Ureter (tissue), 1 donor: Measurements from ENCODE around the gene IFRD2. TPM values are rescaled to one million over a fixed set of nuclear protein-coding genes. Genes with fewer than 3 reads are reported as not detected.
"Not testable (repeated sequence)": the region's sequence is repeated elsewhere in the genome, so short reads cannot be mapped to it uniquely, and the experiment has no call there.

Source experiments
- DNase-seq: peaks from one replicate; pipeline ENCODE4 v3.0.0-alpha.2; 2020; ENCODE audit warnings: low spot score
- total RNA-seq: library from RNA; stranded (reverse); gene quantifications from one replicate; pipeline ENCODE4 v1.2.4, GENCODE V29; 2023
- donor health status: DM: yes; HTN: yes; CAD: no.

IFRD2 gene
- total RNA-seq, 1 donor from 2014 or later: 104 TPM

DNA sequence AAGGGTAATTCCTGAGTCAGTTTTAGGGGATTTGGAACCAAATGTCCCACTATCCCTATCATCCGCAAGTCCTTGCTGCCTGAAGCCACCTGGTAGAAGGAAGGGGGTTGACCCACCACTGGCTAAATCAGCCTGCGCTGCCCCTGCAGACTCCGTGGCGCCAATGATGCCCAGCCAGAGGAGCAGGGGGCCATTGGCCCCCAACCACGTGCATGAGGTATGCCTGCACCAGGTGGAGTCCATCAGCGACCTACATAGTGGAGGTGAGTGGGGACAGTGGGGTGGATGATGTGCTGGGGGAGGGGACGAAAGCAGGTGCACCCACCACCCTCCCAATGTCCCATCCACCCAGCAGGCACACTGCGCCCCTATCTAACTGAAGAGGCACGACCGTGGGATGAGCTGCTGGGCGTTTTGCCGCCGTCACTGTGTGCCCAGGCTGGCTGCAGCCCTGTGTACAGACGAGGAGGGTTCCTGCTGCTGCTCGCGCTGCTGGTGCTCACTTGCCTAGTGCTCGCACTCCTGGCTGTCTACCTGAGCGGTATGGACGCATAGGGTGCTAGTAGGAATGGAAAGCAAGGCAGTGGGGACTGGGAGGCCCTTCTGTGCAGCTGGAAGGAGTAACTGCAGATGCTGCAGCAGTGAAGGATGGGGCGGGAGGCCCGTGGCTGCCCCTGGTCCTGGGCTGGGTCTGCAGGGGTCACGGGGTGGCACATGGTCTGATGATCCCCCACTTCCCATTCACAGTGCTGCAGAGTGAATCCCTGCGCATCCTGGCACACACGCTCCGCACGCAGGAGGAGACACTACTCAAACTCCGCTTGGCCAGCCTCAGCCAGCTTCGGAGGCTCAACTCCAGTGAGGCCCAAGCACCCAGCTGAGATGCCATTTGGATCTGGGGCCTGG lies 5.7 kb downstream of the IFRD2 start:
- DNase-seq: no peak

DNA sequence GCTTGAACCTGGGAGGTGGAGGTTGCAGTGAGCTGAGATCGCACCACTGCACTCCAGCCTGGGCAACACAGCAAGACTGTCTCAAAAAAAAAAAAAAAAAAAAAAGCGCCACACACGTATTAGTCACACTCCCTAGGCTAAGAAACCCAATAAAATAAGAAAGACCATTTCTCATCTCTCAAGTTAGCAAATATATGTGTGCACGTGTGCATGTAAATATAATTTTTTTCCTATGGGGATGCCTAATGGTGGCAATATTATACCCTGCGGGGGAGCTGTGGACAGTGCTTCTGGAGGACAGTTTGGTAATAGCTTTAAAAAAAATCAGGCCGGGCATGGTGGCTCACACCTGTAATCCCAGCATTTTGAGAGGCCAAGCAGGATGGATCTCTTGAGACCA lies 8.1 kb downstream of the IFRD2 start:
- not testable (repeated sequence) for DNase-seq

DNA sequence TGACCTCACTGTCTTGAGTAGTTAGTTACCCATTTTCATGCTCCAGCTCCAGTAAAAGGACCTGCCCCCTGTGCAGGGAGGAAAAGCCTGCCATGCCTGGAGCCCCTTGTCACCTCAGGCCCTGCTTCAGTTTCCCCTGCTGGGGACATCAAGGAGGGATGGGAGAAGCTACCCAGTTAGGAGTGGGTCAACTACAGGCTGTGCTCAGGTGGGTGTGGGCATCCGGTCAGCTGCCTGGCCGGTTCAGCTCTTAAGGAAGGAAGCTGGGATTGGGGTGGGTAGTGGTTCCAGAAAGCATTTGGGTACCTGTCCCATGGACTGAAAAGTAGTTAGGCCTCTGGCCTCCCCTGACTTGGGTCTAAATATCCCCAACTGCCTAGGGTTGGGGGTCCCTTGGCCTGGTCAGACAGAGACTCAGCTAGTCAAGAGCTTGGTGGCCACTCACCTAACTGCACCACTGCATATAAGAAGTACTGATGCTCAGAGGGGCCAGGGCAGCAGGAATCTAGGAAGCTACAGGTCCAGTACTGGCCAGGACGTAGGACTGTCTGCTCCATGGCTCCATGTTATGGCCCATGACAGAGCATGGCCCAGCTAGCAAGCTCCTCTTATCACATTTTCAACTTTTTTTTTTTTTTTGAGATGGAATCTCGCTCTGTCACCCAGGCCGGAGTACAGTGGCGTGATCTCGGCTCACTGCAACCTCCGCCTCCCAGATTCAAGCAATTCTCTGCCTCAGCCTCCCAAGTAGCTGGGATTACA lies 12.8 kb downstream of the IFRD2 start:
- no peak for DNase-seq

DNA sequence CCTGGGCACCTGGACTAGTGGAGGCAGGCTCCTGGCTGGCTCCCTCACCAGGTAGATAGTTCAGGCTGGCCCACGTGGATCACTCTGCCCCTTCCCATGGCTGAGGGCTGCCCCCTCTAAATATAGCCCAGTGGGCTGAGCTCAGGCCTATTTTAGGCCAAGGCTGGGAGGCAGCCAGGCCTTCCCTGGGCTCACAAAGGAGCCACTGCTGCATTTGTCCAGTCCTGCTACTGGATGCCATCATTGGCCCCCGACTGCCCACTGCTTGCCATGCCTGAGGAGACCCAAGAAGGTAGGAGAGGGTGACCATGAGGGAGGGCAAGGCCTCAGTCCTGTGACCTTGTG lies 13.4 kb downstream of the IFRD2 start, which contains the start of gene LSMEM2:
LSMEM2 (plus strand) TSS at position 208 of the 345 bp plus-strand sequence; CDS start at position 235, 27 bp downstream.
- no peak for DNase-seq

DNA sequence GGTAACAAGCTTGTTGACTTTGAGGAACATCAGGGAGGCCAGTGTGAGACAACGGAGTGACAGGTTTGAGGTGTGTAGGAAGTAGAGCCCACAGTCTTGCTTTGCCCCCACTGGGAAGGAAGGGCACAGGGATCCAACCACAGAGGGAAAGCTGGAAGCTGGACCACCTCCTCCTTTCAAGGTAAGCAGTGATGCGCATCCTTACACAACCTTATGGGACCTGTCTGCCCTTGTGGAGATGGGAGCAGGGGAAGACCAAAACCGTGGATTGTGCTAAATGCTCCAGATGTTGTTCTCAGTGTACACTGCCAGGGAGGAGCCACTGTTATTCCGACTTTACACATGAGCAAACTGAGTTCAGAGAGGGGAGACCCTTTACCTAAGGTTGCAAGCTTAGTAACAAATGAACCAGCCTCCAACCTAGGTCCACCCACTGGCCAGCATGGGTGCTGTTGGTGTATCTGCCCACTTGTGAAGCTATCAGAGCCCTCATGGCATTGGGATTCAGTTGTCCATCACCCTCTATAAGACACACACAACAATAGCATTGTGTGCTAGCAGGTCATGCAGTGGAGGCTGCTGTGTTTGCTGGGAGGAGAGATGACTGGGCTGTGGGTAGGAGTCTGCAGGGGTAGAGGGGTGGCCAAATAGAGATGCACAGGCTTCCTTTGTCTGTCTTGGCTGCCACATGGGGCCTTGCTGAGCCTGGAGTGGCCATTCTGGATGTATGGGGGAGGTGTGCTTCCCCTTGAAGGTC lies 13.9 kb downstream of the IFRD2 start:
- no peak for DNase-seq

DNA sequence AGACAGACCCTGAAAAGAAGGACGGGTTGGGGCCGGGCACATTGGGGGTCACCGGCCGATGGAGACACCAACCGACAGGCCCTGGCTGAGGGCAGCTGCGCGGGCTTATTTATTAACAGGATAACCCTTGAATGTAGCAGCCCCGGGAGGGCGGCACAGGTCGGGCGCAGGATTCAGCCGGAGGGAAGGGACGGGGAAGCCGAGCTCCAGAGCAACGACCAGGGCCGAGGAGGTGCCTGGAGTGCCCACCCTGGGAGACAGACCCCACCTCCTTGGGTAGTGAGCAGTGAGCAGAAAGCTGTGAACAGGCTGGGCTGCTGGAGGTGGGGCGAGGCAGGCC lies 15.5 kb downstream of the IFRD2 start:
- DNase-seq: no peak

DNA sequence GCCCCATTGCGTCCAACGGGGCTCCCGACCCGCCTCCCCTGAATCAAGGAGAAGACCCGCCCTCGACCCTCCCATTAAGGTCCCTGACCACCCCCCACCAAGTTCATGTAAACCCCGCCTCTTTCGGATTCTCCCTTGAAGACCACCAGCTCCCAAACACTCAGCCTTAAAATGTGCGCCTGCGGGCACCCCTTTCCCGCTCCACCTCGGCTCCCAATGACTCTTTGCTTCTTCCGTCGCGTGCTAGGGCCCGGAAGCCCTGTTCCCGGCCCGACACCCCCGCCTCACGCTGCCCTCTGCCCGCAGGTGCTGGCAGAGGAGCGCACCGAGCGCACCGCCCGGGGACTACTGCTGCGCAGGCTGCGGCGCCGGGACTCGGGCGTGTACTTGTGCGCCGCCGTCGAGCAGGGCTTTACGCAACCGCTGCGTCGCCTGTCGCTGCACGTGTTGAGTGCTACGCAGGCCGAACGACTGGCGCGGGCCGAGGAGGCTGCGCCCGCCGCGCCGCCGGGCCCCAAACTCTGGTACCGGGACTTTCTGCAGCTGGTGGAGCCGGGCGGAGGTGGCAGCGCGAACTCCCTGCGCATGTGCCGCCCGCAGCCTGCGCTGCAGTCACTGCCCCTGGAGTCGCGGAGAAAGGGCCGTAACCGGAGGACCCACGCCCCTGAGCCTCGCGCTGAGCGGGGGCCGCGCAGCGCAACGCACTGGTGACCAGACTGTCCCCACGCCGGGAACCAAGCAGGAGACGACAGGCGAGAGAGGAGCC lies 16.1 kb downstream of the IFRD2 start:
- no peak for DNase-seq

DNA sequence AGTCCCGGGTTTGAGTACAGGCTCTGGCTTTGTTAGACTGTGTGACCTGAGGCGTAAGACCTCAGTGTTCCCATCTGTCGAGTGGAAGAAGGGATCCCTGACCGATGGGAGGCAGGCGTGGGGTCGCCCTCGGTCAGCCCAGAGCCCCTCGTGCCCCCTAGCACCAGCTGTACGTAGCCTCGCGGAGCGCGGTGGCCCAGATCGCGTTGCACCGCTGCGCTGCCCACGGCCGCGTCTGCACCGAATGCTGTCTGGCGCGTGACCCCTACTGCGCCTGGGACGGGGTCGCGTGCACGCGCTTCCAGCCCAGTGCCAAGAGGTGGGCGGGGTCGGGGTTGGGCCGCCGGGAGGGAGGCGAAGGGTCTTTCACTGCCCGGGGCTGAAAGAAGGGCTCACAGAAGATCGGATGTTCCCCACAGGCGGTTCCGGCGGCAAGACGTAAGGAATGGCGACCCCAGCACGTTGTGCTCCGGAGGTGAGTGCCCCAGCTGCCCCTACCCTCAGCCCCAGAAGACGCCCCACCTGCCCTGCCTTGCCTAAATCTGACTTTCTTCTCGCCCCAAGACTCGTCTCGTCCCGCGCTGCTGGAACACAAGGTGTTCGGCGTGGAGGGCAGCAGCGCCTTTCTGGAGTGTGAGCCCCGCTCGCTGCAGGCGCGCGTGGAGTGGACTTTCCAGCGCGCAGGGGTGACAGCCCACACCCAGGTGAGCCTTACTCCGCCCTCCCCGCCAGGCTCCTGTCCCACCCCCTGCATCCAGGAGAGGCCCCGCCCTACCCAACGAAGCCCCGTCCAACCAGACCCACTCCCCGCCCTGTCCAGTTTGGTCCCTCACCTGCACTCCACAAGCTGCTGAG lies 16.9 kb downstream of the IFRD2 start:
- no peak for DNase-seq

DNA sequence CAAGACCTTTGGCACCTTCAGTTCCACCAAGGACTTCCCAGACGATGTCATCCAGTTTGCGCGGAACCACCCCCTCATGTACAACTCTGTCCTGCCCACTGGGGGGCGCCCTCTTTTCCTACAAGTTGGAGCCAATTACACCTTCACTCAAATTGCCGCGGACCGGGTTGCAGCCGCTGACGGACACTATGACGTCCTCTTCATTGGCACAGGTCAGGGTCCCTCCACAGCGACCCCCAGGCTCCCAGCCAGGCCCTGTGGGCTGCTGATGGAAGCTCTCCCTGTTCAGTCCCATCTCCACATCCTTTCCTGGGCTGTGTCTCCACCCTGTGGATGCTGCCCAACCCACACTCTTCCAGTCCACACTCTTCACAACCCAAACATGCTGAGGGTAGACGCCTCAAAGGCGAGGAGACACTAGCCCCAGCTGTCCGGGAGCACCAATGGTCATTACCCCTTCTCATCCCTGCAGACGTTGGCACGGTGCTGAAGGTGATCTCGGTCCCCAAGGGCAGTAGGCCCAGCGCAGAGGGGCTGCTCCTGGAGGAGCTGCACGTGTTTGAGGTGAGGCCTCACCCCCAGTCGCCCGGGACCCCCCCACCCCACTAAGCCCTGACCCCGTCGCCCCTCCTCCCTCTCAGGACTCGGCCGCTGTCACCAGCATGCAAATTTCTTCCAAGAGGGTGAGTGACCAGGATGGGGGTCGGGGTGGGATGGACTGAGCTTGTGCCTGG lies 17.7 kb downstream of the IFRD2 start:
- DNase-seq: no peak

DNA sequence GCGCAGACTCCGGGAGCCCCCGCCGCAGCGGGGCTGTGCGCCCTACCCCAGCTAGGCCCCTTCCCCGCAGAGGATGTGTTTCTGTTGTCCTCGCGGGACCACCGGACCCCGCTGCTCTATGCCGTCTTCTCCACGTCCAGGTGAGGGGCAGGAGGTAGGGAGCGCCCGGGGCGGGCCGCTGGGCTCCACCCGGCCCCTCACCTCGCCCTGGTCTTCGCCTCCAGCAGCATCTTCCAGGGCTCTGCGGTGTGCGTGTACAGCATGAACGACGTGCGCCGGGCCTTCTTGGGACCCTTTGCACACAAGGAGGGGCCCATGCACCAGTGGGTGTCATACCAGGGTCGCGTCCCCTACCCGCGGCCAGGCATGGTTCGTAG lies 18.6 kb downstream of the IFRD2 start:
- no peak for DNase-seq

DNA sequence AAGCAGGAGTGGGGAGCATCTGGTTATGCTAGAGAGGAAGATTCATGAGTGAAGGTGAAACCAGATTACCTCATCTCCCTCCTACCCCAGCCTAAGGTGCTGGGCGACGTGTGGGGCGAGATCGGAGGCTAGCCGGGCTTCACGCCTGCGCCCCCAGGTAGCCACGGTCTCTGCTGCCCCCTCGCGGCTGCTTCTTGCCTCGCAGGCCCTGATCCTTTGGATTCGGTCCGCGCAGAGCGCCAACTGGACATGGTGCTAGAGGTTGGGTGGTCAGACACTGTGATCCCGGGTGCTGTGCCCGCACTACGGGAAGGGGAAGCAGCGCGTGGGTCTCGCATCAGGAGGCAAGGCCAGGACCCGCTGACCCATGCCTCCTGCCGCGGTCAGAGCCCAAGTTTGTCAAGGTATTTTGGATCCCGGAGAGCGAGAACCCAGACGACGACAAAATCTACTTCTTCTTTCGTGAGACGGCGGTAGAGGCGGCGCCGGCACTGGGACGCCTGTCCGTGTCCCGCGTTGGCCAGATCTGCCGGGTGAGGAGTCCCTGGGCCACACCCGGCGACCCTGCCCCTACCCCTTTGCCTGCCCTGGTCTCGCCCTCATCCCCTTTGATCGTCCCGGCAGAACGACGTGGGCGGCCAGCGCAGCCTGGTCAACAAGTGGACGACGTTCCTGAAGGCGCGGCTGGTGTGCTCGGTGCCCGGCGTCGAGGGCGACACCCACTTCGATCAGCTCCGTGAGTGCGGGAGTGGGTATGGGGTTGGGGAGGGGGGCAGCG lies 19.1 kb downstream of the IFRD2 start:
- peak; percentile 88 for DNase-seq

DNA sequence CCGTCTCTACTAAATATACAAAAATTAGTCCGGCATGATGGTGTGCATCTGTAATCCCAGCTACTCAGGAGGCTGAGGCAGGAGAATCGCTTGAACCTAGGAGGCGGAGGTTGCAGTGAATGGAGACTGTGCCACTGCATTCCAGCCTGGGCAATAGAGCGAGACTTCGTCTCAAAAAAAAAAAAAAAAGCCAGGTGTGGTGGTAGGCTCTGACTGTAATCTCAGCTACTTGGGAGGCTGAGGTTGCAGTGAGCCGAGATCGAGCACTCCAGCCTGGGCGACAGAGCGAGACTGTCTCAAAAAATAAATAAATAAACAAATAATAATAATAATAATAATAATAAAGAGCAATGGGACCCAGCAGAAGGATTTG lies 19.7 kb downstream of the IFRD2 start:
- DNase-seq: not testable (repeated sequence)

DNA sequence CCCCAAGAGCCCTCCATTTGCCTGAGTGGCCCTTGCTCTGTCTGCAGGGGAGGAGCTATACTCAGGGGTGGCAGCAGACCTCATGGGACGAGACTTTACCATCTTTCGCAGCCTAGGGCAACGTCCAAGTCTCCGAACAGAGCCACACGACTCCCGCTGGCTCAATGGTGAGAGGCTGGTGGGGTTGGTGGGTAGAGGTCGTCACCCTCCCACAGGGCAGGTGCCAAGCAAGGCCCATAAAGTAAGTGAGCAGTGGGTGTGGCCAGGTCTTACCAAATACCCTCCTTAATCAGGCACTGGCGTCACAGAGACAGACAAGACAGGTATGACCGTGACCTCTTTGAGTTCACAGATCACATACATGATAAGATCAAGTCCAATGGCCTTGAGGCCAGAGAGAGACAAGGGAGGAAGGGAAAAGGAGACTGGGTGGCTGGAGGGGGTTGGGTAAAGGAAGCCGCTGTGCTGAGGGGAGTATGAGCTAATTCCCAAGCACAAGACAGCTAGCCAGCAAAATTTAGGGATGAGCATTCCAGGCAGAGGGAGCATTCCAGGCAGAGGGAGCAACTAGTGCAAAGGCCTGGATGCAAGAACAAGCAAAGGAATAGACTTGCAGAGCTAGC lies 20.8 kb downstream of the IFRD2 start:
- no peak for DNase-seq

DNA sequence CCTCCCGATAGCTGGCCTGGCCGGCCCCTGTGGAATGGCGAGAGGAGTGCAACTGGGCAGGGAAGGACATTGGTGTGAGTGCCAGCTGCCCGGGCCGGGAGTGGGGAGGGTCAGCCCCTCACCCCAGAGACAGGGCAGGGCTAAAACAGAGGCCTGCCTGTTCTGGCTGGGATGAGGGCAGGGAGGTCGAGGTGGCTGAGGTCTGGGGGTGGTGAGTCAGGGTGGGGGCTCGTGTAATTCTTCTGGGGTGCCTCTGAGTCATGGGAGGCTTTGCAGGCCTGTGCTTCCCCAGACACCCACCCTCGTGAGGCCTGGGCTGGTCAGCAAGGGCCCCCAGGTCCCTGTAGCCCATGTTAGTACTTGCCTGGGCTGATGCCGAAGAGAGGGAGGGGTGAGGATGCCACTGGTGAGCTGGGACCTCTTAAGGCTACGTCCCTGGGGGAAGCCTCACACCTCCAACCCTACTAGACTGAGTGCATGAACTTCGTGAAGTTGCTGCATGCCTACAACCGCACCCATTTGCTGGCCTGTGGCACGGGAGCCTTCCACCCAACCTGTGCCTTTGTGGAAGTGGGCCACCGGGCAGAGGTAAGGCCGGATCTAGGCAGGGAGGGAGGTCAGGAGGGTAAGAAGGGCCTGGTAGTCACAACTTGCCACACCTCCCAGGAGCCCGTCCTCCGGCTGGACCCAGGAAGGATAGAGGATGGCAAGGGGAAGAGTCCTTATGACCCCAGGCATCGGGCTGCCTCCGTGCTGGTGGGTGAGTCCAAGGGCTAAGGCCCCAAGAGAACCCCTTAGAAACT lies 21.6 kb downstream of the IFRD2 start:
- DNase-seq: no peak

DNA sequence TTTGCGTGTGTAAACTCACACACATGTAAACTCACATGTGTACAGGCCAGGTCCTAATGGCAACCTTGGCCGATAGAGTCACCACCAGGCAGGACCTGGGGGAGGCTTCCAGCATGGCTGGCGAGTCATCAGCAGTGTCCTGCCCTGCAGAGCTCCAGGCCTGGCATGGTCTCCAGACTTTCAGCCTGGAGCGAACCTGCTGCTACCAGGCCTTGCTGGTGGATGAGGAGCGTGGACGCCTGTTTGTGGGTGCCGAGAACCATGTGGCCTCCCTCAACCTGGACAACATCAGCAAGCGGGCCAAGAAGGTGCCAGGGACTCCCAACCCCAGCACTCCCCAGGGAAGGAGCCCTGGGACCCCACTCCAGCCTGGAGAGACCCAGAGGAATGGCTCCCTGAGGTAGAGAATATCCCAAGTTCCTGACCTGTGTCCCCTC lies 22.2 kb downstream of the IFRD2 start:
- peak; percentile 44 for DNase-seq

DNA sequence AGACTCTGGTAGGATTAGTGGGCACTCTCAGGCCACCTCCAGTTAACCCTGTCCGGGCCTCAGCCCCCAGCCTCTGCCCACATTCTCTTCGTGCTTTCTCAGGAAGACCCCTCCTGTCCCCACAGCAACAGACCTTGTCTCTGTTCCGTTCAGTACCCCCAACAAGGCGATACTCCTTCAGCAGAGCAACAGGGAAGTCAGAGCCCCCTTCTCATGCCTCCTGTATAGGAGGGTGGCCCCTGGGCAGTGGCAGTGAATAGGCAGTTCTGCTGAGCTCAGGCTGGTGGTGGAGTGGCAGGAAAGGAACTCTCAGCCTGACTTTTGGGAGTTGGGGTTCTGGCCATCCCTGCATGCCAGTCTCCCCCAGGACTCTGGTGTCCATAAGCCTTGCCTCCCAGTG lies 22.8 kb downstream of the IFRD2 start:
- no peak for DNase-seq

DNA sequence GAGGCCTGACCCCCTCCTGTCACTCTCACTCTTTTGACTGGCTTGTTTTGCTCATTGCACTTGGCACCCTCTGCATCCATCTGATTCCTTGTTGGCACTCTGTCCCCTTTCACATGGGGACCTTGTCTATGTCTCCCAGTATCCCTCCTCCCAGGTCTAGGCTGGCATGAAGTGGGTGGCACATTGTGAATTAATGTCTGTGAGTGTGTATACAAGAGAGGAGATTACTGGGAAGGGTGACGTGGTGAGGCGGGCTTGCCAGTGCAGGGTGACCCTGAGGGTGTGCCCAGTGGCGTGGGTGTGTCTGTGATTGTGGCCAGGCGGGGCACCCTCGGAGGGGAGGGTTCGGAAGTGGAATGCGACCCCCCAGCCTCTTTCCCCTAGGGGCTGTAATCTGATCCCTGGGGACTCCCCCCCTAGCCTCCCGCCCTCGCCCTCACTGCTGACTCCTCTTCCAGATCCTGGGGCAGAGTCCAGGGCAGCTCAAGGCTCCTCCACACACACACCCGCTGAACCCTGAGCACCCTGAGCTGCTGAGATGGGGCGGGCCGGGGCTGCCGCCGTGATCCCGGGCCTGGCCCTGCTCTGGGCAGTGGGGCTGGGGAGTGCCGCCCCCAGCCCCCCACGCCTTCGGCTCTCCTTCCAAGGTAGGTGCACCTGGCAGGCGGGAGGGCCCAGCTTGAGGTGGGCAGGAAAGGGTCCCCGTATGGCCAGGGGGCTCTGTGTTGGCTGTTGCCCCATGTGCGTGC lies 23.4 kb downstream of the IFRD2 start, which contains the start of gene SEMA3B:
SEMA3B (plus strand) TSS at position 445 of the 749 bp plus-strand sequence; CDS start at position 539, 94 bp downstream.
- DNase-seq: peak; percentile 84
